HepG2 (cell line): ENCODE measurements around the gene FAM187B. TPM values are rescaled to one million over a fixed set of nuclear protein-coding genes. Genes with fewer than 3 reads are reported as not detected.

ENCODE experiments used
- CSRNP2 ChIP-seq: sonication (generic); formaldehyde crosslinking; conservative IDR thresholded peaks from 2 replicates; pipeline ENCODE4 v1.8.0; 2022; ENCODE audit warnings: low read depth, missing genetic modification reagents
- GLMP ChIP-seq: sonication (generic); formaldehyde crosslinking; IDR thresholded peaks from 2 replicates; pipeline ENCODE4 v1.9.0; 2021; ENCODE audit warnings: missing genetic modification reagents, mild to moderate bottlenecking, borderline replicate concordance
- GPN1 ChIP-seq: sonication (generic); formaldehyde crosslinking; IDR thresholded peaks from 2 replicates; pipeline ENCODE4 v1.5.1; 2020; ENCODE audit warnings: missing genetic modification reagents, borderline replicate concordance
- HIVEP1 ChIP-seq: sonication (generic); formaldehyde crosslinking; IDR thresholded peaks from 2 replicates; pipeline ENCODE4 v1.4.0; 2020; ENCODE audit warnings: mild to moderate bottlenecking, missing genetic modification reagents
- KLF15 ChIP-seq: sonication (generic); formaldehyde crosslinking; IDR thresholded peaks from 2 replicates; pipeline ENCODE4 v1.8.1; 2023; ENCODE audit warnings: borderline replicate concordance, mild to moderate bottlenecking, inconsistent platforms, missing genetic modification reagents, mixed read lengths
- MAFG ChIP-seq: sonication (generic); formaldehyde crosslinking; IDR thresholded peaks from 2 replicates; pipeline ENCODE4 v1.5.1; 2020; ENCODE audit warnings: mild to moderate bottlenecking, missing genetic modification reagents
- MED8 ChIP-seq: sonication (generic); formaldehyde crosslinking; IDR thresholded peaks from 2 replicates; pipeline ENCODE4 v1.8.1; 2023; ENCODE audit warnings: mild to moderate bottlenecking, missing genetic modification reagents; ENCODE audit not compliant: insufficient replicate concordance
- MXD3 ChIP-seq: IDR thresholded peaks from 2 replicates; pipeline ENCODE4 v1.6.1; 2016; ENCODE audit warnings: mild to moderate bottlenecking, missing biosample characterization, missing genetic modification reagents
- NRL ChIP-seq: sonication (generic); formaldehyde crosslinking; IDR thresholded peaks from 2 replicates; pipeline ENCODE4 v1.5.0; 2020; ENCODE audit warnings: missing genetic modification reagents, mild to moderate bottlenecking, moderate library complexity, borderline replicate concordance
- PAX8 ChIP-seq: sonication (generic); formaldehyde crosslinking; IDR thresholded peaks from 2 replicates; pipeline ENCODE4 v1.8.0; 2022; ENCODE audit warnings: mild to moderate bottlenecking, missing genetic modification reagents, borderline replicate concordance
- TFAP4 ChIP-seq: sonication (generic); IDR thresholded peaks from 2 replicates; pipeline ENCODE4 v1.6.1; 2016; ENCODE audit warnings: low read depth, borderline replicate concordance
- ZFP36L1 ChIP-seq: sonication (generic); formaldehyde crosslinking; IDR thresholded peaks from 2 replicates; pipeline ENCODE4 v1.8.0; 2022; ENCODE audit warnings: mild to moderate bottlenecking, missing genetic modification reagents, moderate library complexity
- ZFP90 ChIP-seq: sonication (generic); formaldehyde crosslinking; IDR thresholded peaks from 2 replicates; pipeline ENCODE4 v1.8.0; 2022; ENCODE audit warnings: missing genetic modification reagents, mild to moderate bottlenecking, inconsistent platforms, borderline replicate concordance
- ZNF232 ChIP-seq: sonication (generic); formaldehyde crosslinking; IDR thresholded peaks from 2 replicates; pipeline ENCODE4 v1.4.0; 2020; ENCODE audit warnings: missing genetic modification reagents, borderline replicate concordance
- ZNF891 ChIP-seq: sonication (generic); formaldehyde crosslinking; IDR thresholded peaks from 2 replicates; pipeline ENCODE4 v1.5.0; 2020; ENCODE audit warnings: mild to moderate bottlenecking, missing genetic modification reagents
- ZSCAN31 ChIP-seq: sonication (generic); formaldehyde crosslinking; IDR thresholded peaks from 2 replicates; pipeline ENCODE4 v1.5.0; 2020; ENCODE audit warnings: low read depth, mild to moderate bottlenecking, missing genetic modification reagents
- polyA plus RNA-seq, 8 experiments: library from polyadenylated mRNA; depleted of rRNA in 3 of 8; stranded (reverse) in 7 of 8; unstranded in 1 of 8; fragments of >200 nt; fragmentation: Illumina TruSeq in 4 of 8; extraction: Trizol in 4 of 8; gene quantifications; 2 replicates each; pipeline versions ENCODE4 v1.2.1 to v1.2.3, GENCODE V29; 2011 to 2016; ENCODE audit warnings: low read depth in 4 of 8, missing spikeins in 1 of 8, mixed read lengths in 1 of 8; ENCODE audit not compliant: insufficient read depth in 1 of 8
- total RNA-seq, 5 experiments: library from RNA; depleted of rRNA; stranded (reverse); fragments of >200 nt; fragmentation: Illumina TruSeq; extraction: Trizol; gene quantifications; 2 replicates each; pipeline ENCODE4 v1.2.3, GENCODE V29; 2016; ENCODE audit warnings: low read depth in 1 of 5
- TF ChIP-seq, protein P1 (sequence below), 2 experiments: sonication (generic) in 1 of 2; formaldehyde crosslinking in 1 of 2; IDR thresholded peaks; 2 replicates each; pipeline versions ENCODE4 v1.4.0 to v1.6.1; 2018 to 2020; ENCODE audit warnings: missing genetic modification reagents in 2 of 2, borderline replicate concordance in 1 of 2, low read depth in 1 of 2, mild to moderate bottlenecking in 1 of 2, missing biosample characterization in 1 of 2
- TF ChIP-seq, protein P2 (sequence below): sonication (generic); formaldehyde crosslinking; IDR thresholded peaks from 2 replicates; pipeline ENCODE4 v1.4.0; 2020; ENCODE audit warnings: missing genetic modification reagents, mild to moderate bottlenecking, borderline replicate concordance

FAM187B gene
- total and polyA plus RNA-seq, 2 of the 13 experiments (the other 11 are each of a cell fraction or from before 2014, with no cell fraction given): not detected

- TF ChIP-seq, protein P1, sequence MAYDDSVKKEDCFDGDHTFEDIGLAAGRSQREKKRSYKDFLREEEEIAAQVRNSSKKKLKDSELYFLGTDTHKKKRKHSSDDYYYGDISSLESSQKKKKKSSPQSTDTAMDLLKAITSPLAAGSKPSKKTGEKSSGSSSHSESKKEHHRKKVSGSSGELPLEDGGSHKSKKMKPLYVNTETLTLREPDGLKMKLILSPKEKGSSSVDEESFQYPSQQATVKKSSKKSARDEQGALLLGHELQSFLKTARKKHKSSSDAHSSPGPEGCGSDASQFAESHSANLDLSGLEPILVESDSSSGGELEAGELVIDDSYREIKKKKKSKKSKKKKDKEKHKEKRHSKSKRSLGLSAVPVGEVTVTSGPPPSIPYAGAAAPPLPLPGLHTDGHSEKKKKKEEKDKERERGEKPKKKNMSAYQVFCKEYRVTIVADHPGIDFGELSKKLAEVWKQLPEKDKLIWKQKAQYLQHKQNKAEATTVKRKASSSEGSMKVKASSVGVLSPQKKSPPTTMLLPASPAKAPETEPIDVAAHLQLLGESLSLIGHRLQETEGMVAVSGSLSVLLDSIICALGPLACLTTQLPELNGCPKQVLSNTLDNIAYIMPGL (CRISPR knock-in tag; IDR thresholded peaks at IDR 0.05; ENCODE audit: borderline replicate concordance in 1 of 2, low read depth in 1 of 2): peak; percentile 83 to 86; a peak in 3 of 4 replicates
- peak; percentile 53; the same call in 1 of the 2 replicates for TF ChIP-seq ZFP36L1 (CRISPR knock-in tag)
- TF ChIP-seq, protein P2, sequence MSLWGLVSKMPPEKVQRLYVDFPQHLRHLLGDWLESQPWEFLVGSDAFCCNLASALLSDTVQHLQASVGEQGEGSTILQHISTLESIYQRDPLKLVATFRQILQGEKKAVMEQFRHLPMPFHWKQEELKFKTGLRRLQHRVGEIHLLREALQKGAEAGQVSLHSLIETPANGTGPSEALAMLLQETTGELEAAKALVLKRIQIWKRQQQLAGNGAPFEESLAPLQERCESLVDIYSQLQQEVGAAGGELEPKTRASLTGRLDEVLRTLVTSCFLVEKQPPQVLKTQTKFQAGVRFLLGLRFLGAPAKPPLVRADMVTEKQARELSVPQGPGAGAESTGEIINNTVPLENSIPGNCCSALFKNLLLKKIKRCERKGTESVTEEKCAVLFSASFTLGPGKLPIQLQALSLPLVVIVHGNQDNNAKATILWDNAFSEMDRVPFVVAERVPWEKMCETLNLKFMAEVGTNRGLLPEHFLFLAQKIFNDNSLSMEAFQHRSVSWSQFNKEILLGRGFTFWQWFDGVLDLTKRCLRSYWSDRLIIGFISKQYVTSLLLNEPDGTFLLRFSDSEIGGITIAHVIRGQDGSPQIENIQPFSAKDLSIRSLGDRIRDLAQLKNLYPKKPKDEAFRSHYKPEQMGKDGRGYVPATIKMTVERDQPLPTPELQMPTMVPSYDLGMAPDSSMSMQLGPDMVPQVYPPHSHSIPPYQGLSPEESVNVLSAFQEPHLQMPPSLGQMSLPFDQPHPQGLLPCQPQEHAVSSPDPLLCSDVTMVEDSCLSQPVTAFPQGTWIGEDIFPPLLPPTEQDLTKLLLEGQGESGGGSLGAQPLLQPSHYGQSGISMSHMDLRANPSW (CRISPR knock-in tag): 0 out of 2 replicates have a peak, but pooled peaks have one; percentile 83
- TF ChIP-seq TFAP4: peak; percentile 62; the same call in 1 of the 2 replicates
- TF ChIP-seq ZFP90 (CRISPR knock-in tag): 0 out of 2 replicates have a peak, but pooled peaks have one; percentile 13
- peak; percentile 68; the same call in 1 of the 2 replicates for TF ChIP-seq ZNF232 (CRISPR knock-in tag)
- TF ChIP-seq HIVEP1 (CRISPR knock-in tag): peak; percentile 48; the same call in 1 of the 2 replicates
- TF ChIP-seq ZSCAN31: peak; percentile 95
- TF ChIP-seq GLMP (CRISPR knock-in tag): no peak
- TF ChIP-seq NRL (CRISPR knock-in tag): no peak; the same call in 1 of the 2 replicates
- no peak for TF ChIP-seq CSRNP2 (CRISPR knock-in tag)
- peak; percentile 20; the same call in 1 of the 2 replicates for TF ChIP-seq KLF15 (CRISPR knock-in tag)
- no peak for TF ChIP-seq MAFG (CRISPR knock-in tag)
- TF ChIP-seq GPN1 (CRISPR knock-in tag): 0 out of 2 replicates have a peak, but pooled peaks have one; percentile 44
- TF ChIP-seq PAX8 (CRISPR knock-in tag): 0 out of 2 replicates have a peak, but pooled peaks have one; percentile 44
- TF ChIP-seq MED8: peak; percentile 96
- peak; percentile 68 for TF ChIP-seq MXD3
- TF ChIP-seq ZNF891 (CRISPR knock-in tag): no peak
Observed at GRCh38 chr19:35248310-35249145, 20.0 kb upstream of the FAM187B start, which contains the start of gene LSR (continued).
